HepG2 (cell line): ENCODE results near the gene RDH14. TPM values are rescaled to one million over a fixed set of nuclear protein-coding genes. Genes with fewer than 3 reads are reported as not detected.

Experiments
- CEBPZ ChIP-seq: IDR thresholded peaks from 2 replicates; pipeline ENCODE4 v1.6.1; 2012; ENCODE audit warnings: low read length, improper control_type of control experiment
- CHD2 ChIP-seq: IDR thresholded peaks from 2 replicates; pipeline ENCODE4 v1.6.1; 2011; ENCODE audit warnings: low read depth, low read length, improper control_type of control experiment
- FOXJ3 ChIP-seq: sonication (generic); formaldehyde crosslinking; IDR thresholded peaks from 2 replicates; pipeline ENCODE4 v1.4.0; 2020; ENCODE audit warnings: missing genetic modification reagents, mild to moderate bottlenecking, borderline replicate concordance
- HMG20A ChIP-seq: IDR thresholded peaks from 2 replicates; pipeline ENCODE4 v1.6.1; 2016; ENCODE audit warnings: borderline replicate concordance
- KDM3A ChIP-seq: IDR thresholded peaks from 2 replicates; pipeline ENCODE4 v1.6.1; 2018; ENCODE audit warnings: low read depth, missing compliant biosample characterization
- MIER3 ChIP-seq: IDR thresholded peaks from 2 replicates; pipeline ENCODE4 v1.6.1; 2016; ENCODE audit warnings: missing compliant biosample characterization, borderline replicate concordance
- MLLT10 ChIP-seq: sonication (generic); formaldehyde crosslinking; IDR thresholded peaks from 2 replicates; pipeline ENCODE4 v1.4.0; 2020; ENCODE audit warnings: missing genetic modification reagents
- PAF1 ChIP-seq: IDR thresholded peaks from 2 replicates; pipeline ENCODE4 v1.6.1; 2016; ENCODE audit warnings: missing genetic modification reagents, missing compliant biosample characterization
- POLR2AphosphoS5 ChIP-seq: IDR thresholded peaks from 2 replicates; pipeline ENCODE4 v1.6.1; 2012; ENCODE audit warnings: low read depth, low read length
- RBM39 ChIP-seq: fragments of 200-400 bp; formaldehyde crosslinking; IDR thresholded peaks from one replicate; pipeline ENCODE4 v1.6.1; 2018; ENCODE audit warnings: antibody characterized with exemption, mild to moderate bottlenecking, low read depth, low read length; ENCODE audit not compliant: poor library complexity, severe bottlenecking
- RFX3 ChIP-seq: IDR thresholded peaks from 2 replicates; pipeline ENCODE4 v1.6.1; 2016; ENCODE audit warnings: missing biosample characterization, missing genetic modification reagents
- SP140L ChIP-seq: sonication (generic); formaldehyde crosslinking; IDR thresholded peaks from 2 replicates; pipeline ENCODE4 v1.4.0; 2020; ENCODE audit warnings: missing genetic modification reagents, borderline replicate concordance
- TCF7 ChIP-seq: sonication (generic); IDR thresholded peaks from 2 replicates; pipeline ENCODE4 v1.6.1; 2016; ENCODE audit warnings: antibody characterized with exemption, low read depth
- THYN1 ChIP-seq: sonication (generic); formaldehyde crosslinking; IDR thresholded peaks from 2 replicates; pipeline ENCODE4 v1.8.1; 2023; ENCODE audit warnings: low read depth, mild to moderate bottlenecking, moderate library complexity, missing genetic modification reagents, borderline replicate concordance
- ZFP62 ChIP-seq: sonication (generic); formaldehyde crosslinking; IDR thresholded peaks from 2 replicates; pipeline ENCODE4 v1.4.0; 2020; ENCODE audit warnings: missing genetic modification reagents
- ZFP90 ChIP-seq: sonication (generic); formaldehyde crosslinking; IDR thresholded peaks from 2 replicates; pipeline ENCODE4 v1.8.0; 2022; ENCODE audit warnings: missing genetic modification reagents, mild to moderate bottlenecking, inconsistent platforms, borderline replicate concordance
- ZNF205 ChIP-seq: IDR thresholded peaks from 2 replicates; pipeline ENCODE4 v1.6.1; 2018; ENCODE audit warnings: missing biosample characterization, missing genetic modification reagents
- ZNF292 ChIP-seq: sonication (generic); formaldehyde crosslinking; IDR thresholded peaks from 2 replicates; pipeline ENCODE4 v1.8.1; 2022; ENCODE audit warnings: mild to moderate bottlenecking, low read depth, missing genetic modification reagents, borderline replicate concordance
- ZNF34 ChIP-seq: sonication (generic); formaldehyde crosslinking; IDR thresholded peaks from 2 replicates; pipeline ENCODE4 v1.4.0; 2020; ENCODE audit warnings: mild to moderate bottlenecking, missing genetic modification reagents, borderline replicate concordance
- ZNF607 ChIP-seq: sonication (generic); formaldehyde crosslinking; IDR thresholded peaks from 2 replicates; pipeline ENCODE4 v1.5.1; 2020; ENCODE audit warnings: missing genetic modification reagents, mild to moderate bottlenecking, borderline replicate concordance
- ZSCAN29 ChIP-seq: sonication (generic); formaldehyde crosslinking; conservative IDR thresholded peaks from 2 replicates; pipeline ENCODE4 v1.4.0; 2020; ENCODE audit warnings: mild to moderate bottlenecking, missing genetic modification reagents
- polyA plus RNA-seq, 8 experiments: library from polyadenylated mRNA; depleted of rRNA in 3 of 8; stranded (reverse) in 7 of 8; unstranded in 1 of 8; fragments of >200 nt; fragmentation: Illumina TruSeq in 4 of 8; extraction: Trizol in 4 of 8; gene quantifications; 2 replicates each; pipeline versions ENCODE4 v1.2.1 to v1.2.3, GENCODE V29; 2011 to 2016; ENCODE audit warnings: low read depth in 4 of 8, missing spikeins in 1 of 8, mixed read lengths in 1 of 8; ENCODE audit not compliant: insufficient read depth in 1 of 8
- total RNA-seq, 5 experiments: library from RNA; depleted of rRNA; stranded (reverse); fragments of >200 nt; fragmentation: Illumina TruSeq; extraction: Trizol; gene quantifications; 2 replicates each; pipeline ENCODE4 v1.2.3, GENCODE V29; 2016; ENCODE audit warnings: low read depth in 1 of 5
- TF ChIP-seq, protein P1 (sequence below): IDR thresholded peaks from 2 replicates; pipeline ENCODE4 v1.6.1; 2016
- TF ChIP-seq, protein P2 (sequence below): sonication (generic); formaldehyde crosslinking; IDR thresholded peaks from 2 replicates; pipeline ENCODE4 v1.5.0; 2020; ENCODE audit warnings: missing genetic modification reagents
- TF ChIP-seq, protein P3 (sequence below): sonication (generic); formaldehyde crosslinking; IDR thresholded peaks from 2 replicates; pipeline ENCODE4 v1.4.0; 2020; ENCODE audit warnings: mild to moderate bottlenecking, low read depth, missing genetic modification reagents

RDH14 gene
- total and polyA plus RNA-seq, 2 of the 13 experiments (the other 11 are each of a cell fraction or from before 2014, with no cell fraction given), result 27.4 to 39.9 TPM

GRCh38 chr2:18560797-18561085 is 288 bp upstream of the RDH14 start (continued):
- TF ChIP-seq MLLT10 (no peak), SP140L (CRISPR knock-in tag) (0 out of 2 replicates have a peak, but pooled peaks have one; percentile 9), ZNF607 (CRISPR knock-in tag) (no peak), FOXJ3 (CRISPR knock-in tag) (0 out of 2 replicates have a peak, but pooled peaks have one; percentile 38), ZFP90 (CRISPR knock-in tag) (no peak), RBM39 (no peak), POLR2AphosphoS5 (peak; percentile 94), CHD2 (no peak; the same call in 1 of the 2 replicates), MIER3 (CRISPR knock-in tag) (no peak), TCF7 (no peak), HMG20A (CRISPR knock-in tag) (0 out of 2 replicates have a peak, but pooled peaks have one; percentile 4), KDM3A (no peak), THYN1 (CRISPR knock-in tag) (no peak), ZFP62 (CRISPR knock-in tag) (no peak), ZSCAN29 (no peak), ZNF205 (peak; percentile 14; the same call in 1 of the 2 replicates), RFX3 (no peak), ZNF34 (CRISPR knock-in tag) (no peak), ZNF292 (no peak), PAF1 (CRISPR knock-in tag) (no peak), CEBPZ (no peak)
- TF ChIP-seq, protein P1, sequence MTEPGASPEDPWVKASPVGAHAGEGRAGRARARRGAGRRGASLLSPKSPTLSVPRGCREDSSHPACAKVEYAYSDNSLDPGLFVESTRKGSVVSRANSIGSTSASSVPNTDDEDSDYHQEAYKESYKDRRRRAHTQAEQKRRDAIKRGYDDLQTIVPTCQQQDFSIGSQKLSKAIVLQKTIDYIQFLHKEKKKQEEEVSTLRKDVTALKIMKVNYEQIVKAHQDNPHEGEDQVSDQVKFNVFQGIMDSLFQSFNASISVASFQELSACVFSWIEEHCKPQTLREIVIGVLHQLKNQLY (CRISPR knock-in tag), result no peak
- TF ChIP-seq, protein P2, sequence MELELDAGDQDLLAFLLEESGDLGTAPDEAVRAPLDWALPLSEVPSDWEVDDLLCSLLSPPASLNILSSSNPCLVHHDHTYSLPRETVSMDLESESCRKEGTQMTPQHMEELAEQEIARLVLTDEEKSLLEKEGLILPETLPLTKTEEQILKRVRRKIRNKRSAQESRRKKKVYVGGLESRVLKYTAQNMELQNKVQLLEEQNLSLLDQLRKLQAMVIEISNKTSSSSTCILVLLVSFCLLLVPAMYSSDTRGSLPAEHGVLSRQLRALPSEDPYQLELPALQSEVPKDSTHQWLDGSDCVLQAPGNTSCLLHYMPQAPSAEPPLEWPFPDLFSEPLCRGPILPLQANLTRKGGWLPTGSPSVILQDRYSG, result no peak
- TF ChIP-seq, protein P3, sequence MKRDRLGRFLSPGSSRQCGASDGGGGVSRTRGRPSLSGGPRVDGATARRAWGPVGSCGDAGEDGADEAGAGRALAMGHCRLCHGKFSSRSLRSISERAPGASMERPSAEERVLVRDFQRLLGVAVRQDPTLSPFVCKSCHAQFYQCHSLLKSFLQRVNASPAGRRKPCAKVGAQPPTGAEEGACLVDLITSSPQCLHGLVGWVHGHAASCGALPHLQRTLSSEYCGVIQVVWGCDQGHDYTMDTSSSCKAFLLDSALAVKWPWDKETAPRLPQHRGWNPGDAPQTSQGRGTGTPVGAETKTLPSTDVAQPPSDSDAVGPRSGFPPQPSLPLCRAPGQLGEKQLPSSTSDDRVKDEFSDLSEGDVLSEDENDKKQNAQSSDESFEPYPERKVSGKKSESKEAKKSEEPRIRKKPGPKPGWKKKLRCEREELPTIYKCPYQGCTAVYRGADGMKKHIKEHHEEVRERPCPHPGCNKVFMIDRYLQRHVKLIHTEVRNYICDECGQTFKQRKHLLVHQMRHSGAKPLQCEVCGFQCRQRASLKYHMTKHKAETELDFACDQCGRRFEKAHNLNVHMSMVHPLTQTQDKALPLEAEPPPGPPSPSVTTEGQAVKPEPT (CRISPR knock-in tag), result no peak
